Activated naive CD8-positive, alpha-beta T cell (primary cell): ENCODE data around the gene IL36A.
A peak's percentile ranks its signal among the peaks of the same experiment; 100 is the strongest.

Source experiments
- H3K27ac Mint-ChIP-seq: one replicate; pipeline ENCODE4 v1.8.0; 2021; ENCODE audit warnings: mixed read lengths
- H3K27me3 Mint-ChIP-seq: one replicate; pipeline ENCODE4 v1.8.0; 2021; ENCODE audit warnings: mixed read lengths
- H3K36me3 Mint-ChIP-seq: one replicate; pipeline ENCODE4 v1.8.0; 2021; ENCODE audit warnings: mixed read lengths
- H3K4me1 Mint-ChIP-seq: one replicate; pipeline ENCODE4 v1.8.0; 2021; ENCODE audit warnings: low read depth, mixed read lengths
- H3K4me3 Mint-ChIP-seq: one replicate; pipeline ENCODE4 v1.8.0; 2021; ENCODE audit warnings: mild to moderate bottlenecking, mixed read lengths
- H3K9me3 Mint-ChIP-seq: one replicate; pipeline ENCODE4 v1.8.0; 2021; ENCODE audit warnings: low read depth, mixed read lengths

IL36A gene

DNA sequence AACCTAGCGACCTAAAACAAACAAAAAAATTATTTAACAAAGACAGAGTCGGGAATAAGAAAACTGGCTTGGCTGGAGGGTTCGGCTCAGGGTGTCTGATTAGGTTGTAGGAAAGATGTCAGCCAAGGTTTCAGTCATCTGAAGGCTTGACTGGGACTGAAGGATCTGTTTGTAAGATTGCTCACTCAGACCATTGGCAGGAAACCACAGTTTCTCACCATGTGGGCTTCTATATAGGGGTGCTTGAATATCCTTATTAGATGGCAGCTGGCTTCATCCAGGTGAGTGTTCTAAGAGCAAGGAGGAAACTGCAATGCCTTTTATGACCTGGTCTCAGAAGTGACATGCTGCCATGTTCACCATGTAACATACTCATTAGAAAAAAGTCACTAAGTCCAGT lies 48.4 kb downstream of the IL36A start:
- no peak overlapping the region for H3K27ac Mint-ChIP-seq
- no peaks in the 10 kb centered on the region for H3K27me3 Mint-ChIP-seq
- no peak overlapping the region for H3K4me3 Mint-ChIP-seq
- H3K36me3 Mint-ChIP-seq, result peaks cover 13% of the 10 kb centered on the region
- peaks cover 10% of the 10 kb centered on the region for H3K9me3 Mint-ChIP-seq
- H3K4me1 Mint-ChIP-seq, result peaks cover 7% of the 10 kb centered on the region

DNA sequence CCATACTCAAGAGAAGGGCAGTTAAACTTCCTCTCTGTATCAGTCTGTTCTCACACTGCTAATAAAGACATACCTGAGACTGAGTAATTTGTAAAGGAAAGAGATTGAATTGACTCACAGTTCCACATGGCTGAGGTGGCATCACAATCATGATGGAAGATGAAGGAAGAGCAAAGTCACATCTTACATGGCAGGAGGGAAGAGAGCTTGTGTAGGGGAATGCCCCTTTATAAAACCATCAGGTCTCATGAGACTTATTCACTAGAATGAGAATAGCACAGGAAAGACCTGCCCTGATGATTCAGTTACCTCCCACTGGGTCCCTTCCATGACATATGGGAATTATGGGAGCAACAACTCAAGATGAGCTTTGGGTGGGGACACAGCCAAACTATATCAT lies 48.8 kb downstream of the IL36A start:
- Mint-ChIP-seq H3K36me3 (peaks cover 13% of the 10 kb centered on the region), H3K4me1 (peaks cover 7% of the 10 kb centered on the region), H3K27me3 (no peaks in the 10 kb centered on the region), H3K9me3 (peaks cover 10% of the 10 kb centered on the region), H3K4me3 (no peak overlapping the region), H3K27ac (no peak overlapping the region)

GRCh38 chr2:113056521-113056920 lies 51.3 kb downstream of the IL36A start:
- Mint-ChIP-seq H3K27me3 (peaks cover 1% of the 10 kb centered on the region), H3K4me3 (no peak overlapping the region), H3K9me3 (peaks cover 10% of the 10 kb centered on the region), H3K4me1 (peaks cover 7% of the 10 kb centered on the region), H3K36me3 (peaks cover 13% of the 10 kb centered on the region), H3K27ac (peak overlapping the region; percentile 69)

GRCh38 chr2:113057117-113057516 lies 51.9 kb downstream of the IL36A start:
- Mint-ChIP-seq H3K36me3 (peaks cover 13% of the 10 kb centered on the region), H3K27ac (no peak overlapping the region), H3K9me3 (peaks cover 10% of the 10 kb centered on the region), H3K27me3 (peaks cover 2% of the 10 kb centered on the region), H3K4me3 (no peak overlapping the region), H3K4me1 (peaks cover 7% of the 10 kb centered on the region)
